Aorta (tissue), 5 donors: ENCODE results near the gene PIK3AP1. TPM values are rescaled to one million over a fixed set of nuclear protein-coding genes. Genes with fewer than 3 reads are reported as not detected.
A peak's percentile ranks its signal among the peaks of the same experiment; 100 is the strongest.
"Not testable (repeated sequence)": the region's sequence is repeated elsewhere in the genome, so short reads cannot be mapped to it uniquely, and the experiment has no call there.

ENCODE experiments used
- ATAC-seq: fragments of 200-7000 bp; cut with Tn5 transposase; one replicate; pipeline ENCODE4 v1.9.1; 2022; ENCODE audit warnings: moderate library complexity; ENCODE audit not compliant: low FRiP score
- DNase-seq, 2 donors: peaks; one replicate each; pipeline ENCODE4 v3.0.0-alpha.2; 2020
- H3K27ac ChIP-seq, 2 donors: one replicate each; pipeline ENCODE4 v1.5.1; 2013; ENCODE audit warnings: low read length in 2 of 2, mild to moderate bottlenecking in 2 of 2, moderate library complexity in 2 of 2, control low read depth in 1 of 2, inconsistent platforms in 1 of 2, low read depth in 1 of 2
- H3K27me3 ChIP-seq, 2 donors: one replicate each; pipeline ENCODE4 v1.6.1; 2013; ENCODE audit warnings: control low read depth in 1 of 2, low read length in 1 of 2, mild to moderate bottlenecking in 1 of 2, moderate library complexity in 1 of 2; ENCODE audit not compliant: insufficient read depth in 2 of 2, control insufficient read depth in 1 of 2
- H3K36me3 ChIP-seq, 2 donors: one replicate each; pipeline ENCODE4 v1.6.1; 2013; ENCODE audit warnings: control low read depth in 1 of 2, low read length in 1 of 2, mild to moderate bottlenecking in 1 of 2; ENCODE audit not compliant: insufficient read depth in 2 of 2, control insufficient read depth in 1 of 2
- H3K4me1 ChIP-seq, 2 donors: one replicate each; pipeline ENCODE4 v1.6.1; 2013; ENCODE audit warnings: low read length in 2 of 2, control low read depth in 1 of 2, mild to moderate bottlenecking in 1 of 2, moderate library complexity in 1 of 2; ENCODE audit not compliant: insufficient read depth in 2 of 2, control insufficient read depth in 1 of 2
- H3K4me3 ChIP-seq, 2 donors: one replicate each; pipeline ENCODE4 v1.5.1; 2013; ENCODE audit warnings: low read length in 2 of 2, control low read depth in 1 of 2, mild to moderate bottlenecking in 1 of 2
- H3K9me3 ChIP-seq: one replicate; pipeline ENCODE4 v1.6.1; 2013; ENCODE audit warnings: mild to moderate bottlenecking, low read length; ENCODE audit not compliant: control insufficient read depth
- WGBS, 2 donors: extraction: QIAGEN DNeasy Blood & Tissue Kit; methylation state at CpG; one replicate each; pipeline ENCODE4 v1.1.7; 2013; 5-methylcytosine and 5-hydroxymethylcytosine counted together
- intact Hi-C, 2 donors: fragments of 100-400 bp; cut with DNase I; formaldehyde crosslinking; loops; one replicate each; pipeline versions ENCODE4 v1.14.2 to v1.15.0; 2022
- polyA plus RNA-seq, 2 donors: library from polyadenylated mRNA; stranded (reverse); fragments of 200-250 nt; gene quantifications; one replicate each; pipeline ENCODE4 v1.2.3, GENCODE V29; 2013
- total RNA-seq, 2 donors: library from RNA; stranded (reverse); fragmentation: NEBNext Ultra II Directional; extraction: Animal tissue kit (Norgen Biotek cat#: 25700); gene quantifications; one replicate each; pipeline ENCODE4 v1.2.1, GENCODE V29; 2021
- donor health status: healthy with polysubstance abuse.
- donor health status: Bipolar disorder and iron deficiency.
- donor health status: DM: no; HTN: no; CAD: no.
- donor health status: DM: no; HTN: no; CAD: no.
- donor health status: DM: yes; HTN: yes; CAD: no.

PIK3AP1 gene
- total and polyA plus RNA-seq, 4 donors = 1.9 to 23.4 (median 11.9) TPM

- WGBS, 2 donors = 76 to 77% methylated on average over 4 of the region's 4 CpGs
- intact Hi-C loops = no loop called here
Observed at GRCh38 chr10:96752375-96752774, 32.1 kb upstream of the PIK3AP1 start.

GRCh38 chr10:96750316-96750715 is 30.0 kb upstream of the PIK3AP1 start:
- H3K9me3 ChIP-seq, H3K27me3 ChIP-seq, H3K4me1 ChIP-seq, DNase-seq, H3K27ac ChIP-seq, ATAC-seq, H3K4me3 ChIP-seq, intact Hi-C loops, H3K36me3 ChIP-seq: not testable (repeated sequence)
- 96% methylated on average over 18 to 24 of the region's 24 CpGs for WGBS, 2 donors

More at GRCh38 chr10:96752375-96752774, 32.1 kb upstream of the PIK3AP1 start:
- no peaks in the 10 kb centered on the region for H3K4me1 ChIP-seq
- no peak overlapping the region for H3K27ac ChIP-seq
- H3K9me3 ChIP-seq = no peaks in the 10 kb centered on the region
- DNase-seq (no peak), ATAC-seq (no peak)
- no peaks in the 10 kb centered on the region for H3K27me3 ChIP-seq
- H3K36me3 ChIP-seq = no peaks in the 10 kb centered on the region
- H3K4me3 ChIP-seq = no peak overlapping the region

DNA sequence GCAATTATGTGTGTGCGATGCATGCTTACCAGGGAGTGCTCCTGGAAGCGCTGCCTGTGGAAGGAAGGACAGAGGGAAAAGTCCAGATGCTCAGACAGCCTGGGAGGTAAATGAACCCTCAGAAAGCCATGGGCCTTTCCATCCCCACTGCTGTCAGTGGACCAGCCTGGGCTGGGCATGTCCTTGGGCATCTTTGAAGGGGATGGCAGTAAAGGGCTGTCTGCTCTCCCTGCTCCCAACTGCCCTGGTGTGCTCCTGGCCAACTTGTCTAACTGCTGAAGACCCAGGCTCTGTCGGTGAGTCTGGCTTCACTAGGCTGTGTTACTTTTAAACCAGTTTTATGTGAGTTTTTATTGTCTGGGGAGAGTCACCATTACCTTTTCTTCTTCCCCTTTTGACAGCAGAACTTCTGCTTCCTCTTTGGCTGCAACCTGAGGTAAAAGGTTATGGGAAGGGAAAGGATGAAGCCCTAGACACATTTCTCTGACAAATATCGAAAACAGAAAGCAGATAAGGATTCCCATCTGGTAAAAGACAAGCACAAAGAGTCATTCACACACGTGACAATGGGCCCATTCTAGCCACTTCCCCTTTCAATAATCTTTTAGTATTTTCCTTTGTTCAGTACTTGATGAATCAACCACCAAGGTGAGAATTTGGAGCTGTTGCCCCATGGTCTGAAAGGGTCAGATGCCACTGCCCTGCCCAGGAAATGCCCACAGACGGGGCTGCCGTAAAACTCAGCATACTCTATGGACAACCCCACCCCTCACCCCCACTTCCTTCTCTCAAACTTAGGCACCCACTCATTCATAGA is 27.6 kb upstream of the PIK3AP1 start:
- H3K4me3 ChIP-seq = no peak overlapping the region
- intact Hi-C loops = no loop called here
- H3K9me3 ChIP-seq = no peaks in the 10 kb centered on the region
- no peaks in the 10 kb centered on the region for H3K27me3 ChIP-seq
- 72 to 75% methylated on average over 7 of the region's 7 CpGs for WGBS, 2 donors
- no peaks in the 10 kb centered on the region for H3K36me3 ChIP-seq
- DNase-seq (no peak), ATAC-seq (no peak)
- no peaks in the 10 kb centered on the region for H3K4me1 ChIP-seq
- H3K27ac ChIP-seq = no peak overlapping the region

DNA sequence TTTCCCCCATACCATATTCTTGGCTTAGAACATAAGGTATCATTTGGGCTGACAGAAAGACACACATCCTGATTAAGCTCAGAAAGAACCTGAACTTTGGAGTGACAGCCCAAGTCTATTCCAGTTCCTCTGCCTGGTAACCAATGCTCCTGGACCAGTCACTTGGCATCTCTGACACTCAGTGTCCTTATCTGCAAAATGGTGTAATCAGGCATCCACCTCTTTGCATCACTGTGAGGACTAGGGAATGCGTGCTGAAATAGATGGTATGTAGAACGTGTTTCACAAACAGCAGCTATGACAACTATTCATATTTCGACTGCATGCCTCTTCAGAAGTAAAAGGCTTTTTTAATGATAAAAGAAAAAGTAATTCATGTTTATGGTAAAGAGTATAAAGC is 26.2 kb upstream of the PIK3AP1 start:
- 54 to 65% methylated on average over 3 of the region's 3 CpGs for WGBS, 2 donors
- DNase-seq (no peak), ATAC-seq (no peak)
- no peaks in the 10 kb centered on the region for H3K27me3 ChIP-seq
- H3K9me3 ChIP-seq = no peaks in the 10 kb centered on the region
- no peak overlapping the region for H3K4me3 ChIP-seq
- H3K27ac ChIP-seq = no peak overlapping the region
- no peaks in the 10 kb centered on the region for H3K36me3 ChIP-seq
- no peaks in the 10 kb centered on the region for H3K4me1 ChIP-seq
- intact Hi-C loops = no loop called here

DNA sequence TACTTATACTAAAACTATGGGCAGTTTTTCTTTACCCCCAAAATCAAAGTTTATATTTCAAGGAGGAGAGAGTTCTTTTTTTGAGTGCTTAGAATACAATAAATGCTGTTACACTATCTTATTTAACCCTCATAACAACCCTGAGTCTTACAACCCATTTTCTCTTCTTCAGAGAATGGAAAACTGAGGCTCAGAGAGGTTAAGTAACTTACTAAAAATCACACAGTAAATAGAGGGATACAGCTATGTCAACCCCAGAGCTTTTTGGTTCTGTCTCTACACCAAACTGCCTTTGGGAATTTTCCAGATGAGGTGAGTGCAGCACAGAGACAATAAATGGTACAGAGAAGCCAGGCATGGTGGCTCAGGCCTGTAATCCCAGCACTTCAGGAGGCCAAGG is 25.6 kb upstream of the PIK3AP1 start:
- no peak for DNase-seq
- no peak overlapping the region for H3K4me3 ChIP-seq
- ATAC-seq = no peak
- no peaks in the 10 kb centered on the region for H3K9me3 ChIP-seq
- H3K27me3 ChIP-seq = no peaks in the 10 kb centered on the region
- no peaks in the 10 kb centered on the region for H3K4me1 ChIP-seq
- intact Hi-C loops = no loop called here
- H3K27ac ChIP-seq = no peak overlapping the region
- H3K36me3 ChIP-seq = no peaks in the 10 kb centered on the region

DNA sequence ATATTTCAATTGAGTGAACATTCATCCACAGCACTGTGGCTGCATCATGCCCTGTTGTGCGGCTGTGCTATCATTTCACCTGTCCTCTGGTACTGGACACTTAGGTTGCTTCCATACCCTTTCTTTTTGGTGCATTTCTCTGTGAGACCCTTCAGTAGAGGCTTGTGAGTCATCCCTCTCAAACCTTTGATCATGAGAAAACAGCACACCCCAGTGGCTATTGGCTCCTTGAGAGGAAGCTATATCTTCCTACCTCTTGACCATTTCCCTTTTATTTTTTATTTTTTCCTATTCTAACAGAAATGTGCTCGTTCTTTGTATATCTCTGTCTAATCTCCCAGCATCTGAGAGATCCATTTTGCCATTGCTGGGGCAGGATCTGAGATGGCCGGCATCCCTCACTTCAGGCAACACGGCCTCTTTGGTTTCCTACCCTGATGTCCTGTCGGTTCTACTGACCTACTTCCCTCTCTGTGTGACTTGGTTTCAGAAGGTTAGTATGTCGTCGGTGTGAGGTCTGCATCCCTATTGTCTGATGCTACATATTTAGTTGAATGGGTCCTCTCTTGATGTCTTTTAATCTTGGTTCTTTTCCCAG is 23.8 kb upstream of the PIK3AP1 start:
- intact Hi-C loops = no loop called here
- Histone ChIP-seq H3K36me3 (no peaks in the 10 kb centered on the region), H3K27me3 (no peaks in the 10 kb centered on the region), H3K9me3 (no peaks in the 10 kb centered on the region), H3K27ac (no peak overlapping the region), H3K4me3 (no peak overlapping the region), H3K4me1 (no peaks in the 10 kb centered on the region)
- no peak for DNase-seq
- 70 to 71% methylated on average over 7 of the region's 7 CpGs for WGBS, 2 donors
- no peak for ATAC-seq

GRCh38 chr10:96741557-96741956 is 21.2 kb upstream of the PIK3AP1 start:
- H3K36me3 ChIP-seq, H3K4me3 ChIP-seq, H3K9me3 ChIP-seq, H3K27ac ChIP-seq, H3K27me3 ChIP-seq, intact Hi-C loops, DNase-seq, H3K4me1 ChIP-seq, ATAC-seq: not testable (repeated sequence)
- WGBS, 2 donors = 53 to 54% methylated on average over 6 of the region's 6 CpGs

DNA sequence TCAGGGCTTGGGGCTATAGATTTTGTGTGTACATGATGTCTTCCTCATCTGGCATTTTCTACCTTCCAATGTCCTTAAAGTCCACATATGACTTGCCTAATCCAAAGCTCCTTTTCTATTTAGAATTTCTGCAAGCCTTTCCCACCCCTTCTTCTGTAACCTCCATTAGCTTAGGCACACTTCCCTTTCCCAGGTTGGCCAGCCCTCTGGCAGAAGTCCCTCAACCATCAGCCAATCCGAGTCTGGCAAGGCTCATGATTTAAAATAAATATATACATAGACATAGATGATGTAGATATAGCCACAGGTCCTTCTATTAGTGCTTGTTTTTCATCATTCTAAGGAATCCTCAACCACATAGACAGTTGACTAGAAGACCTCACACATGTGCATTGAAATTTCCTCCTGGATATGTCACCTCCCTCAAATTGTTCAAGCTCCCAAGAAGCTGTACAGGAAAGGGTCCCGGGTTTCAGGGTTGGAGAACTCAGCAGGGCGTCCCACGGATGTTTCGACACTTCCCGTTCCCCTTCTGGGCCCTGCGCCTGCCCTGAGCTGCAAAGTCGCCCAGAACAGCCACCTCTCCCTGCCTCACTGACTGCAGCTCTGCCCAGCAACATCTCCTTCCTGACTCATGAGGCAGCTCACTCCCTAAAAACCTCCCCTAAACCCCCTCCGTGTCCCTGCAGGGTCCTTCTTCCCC is 20.4 kb upstream of the PIK3AP1 start:
- Histone ChIP-seq H3K36me3 (no peaks in the 10 kb centered on the region), H3K4me3 (no peak overlapping the region), H3K27me3 (no peaks in the 10 kb centered on the region), H3K27ac (no peak overlapping the region), H3K9me3 (no peaks in the 10 kb centered on the region), H3K4me1 (no peaks in the 10 kb centered on the region)
- WGBS, 2 donors = 50 to 66% methylated on average over 9 of the region's 9 CpGs
- intact Hi-C loops = no loop called here
- DNase-seq = peak; percentile 79 to 87
- ATAC-seq = peak; percentile 57
